ENCODE data around the gene OR1L1.

Gene OR1L1

GRCh38 chr9:122661416-122661815 lies at the start of gene OR1L1:
OR1L1 (plus strand) TSS chr9:122661716; CDS start chr9:122661716, 0 bp downstream.
- H3K4me3 ChIP-seq (ENCODE audit: low read depth, low read length), result no peak within 1 kb of the TSS
- no peak for DNase-seq (ENCODE audit: low read depth, low spot score)
- in situ Hi-C loops (cut with HindIII; ENCODE audit: low sequenced_read_pairs), result no loop called here
- no peak for TF ChIP-seq CTCF (IDR thresholded peaks at IDR 0.05; ENCODE audit: low read depth, low read length)

- H3K4me3 ChIP-seq (ENCODE audit: low read depth, low read length), result no peak within 1 kb of the TSS
- no peak for DNase-seq (ENCODE audit: low read depth, low spot score)
- in situ Hi-C loops (cut with HindIII; ENCODE audit: low sequenced_read_pairs), result no loop called here
- no peak for TF ChIP-seq CTCF (IDR thresholded peaks at IDR 0.05; ENCODE audit: low read depth, low read length)
These were observed 47.2 kb upstream of the OR1L1 start, which contains the start of gene OR1Q1 for GRCh38 chr9:122614362-122614761. OR1Q1 (plus strand) TSS chr9:122614738; CDS start chr9:122614738, 0 bp downstream.

- TF ChIP-seq CTCF (IDR thresholded peaks at IDR 0.05; ENCODE audit: low read depth, low read length), result no peak
These were observed 41.5 kb upstream of the OR1L1 start for GRCh38 chr9:122619996-122620395.

GRCh38 chr9:122642226-122642625 lies 19.3 kb upstream of the OR1L1 start:
- TF ChIP-seq CTCF (IDR thresholded peaks at IDR 0.05; ENCODE audit: low read depth, low read length), result no peak
- no peak overlapping the region for H3K4me3 ChIP-seq (ENCODE audit: low read depth, low read length)
- in situ Hi-C loops (cut with HindIII; ENCODE audit: low sequenced_read_pairs), result no loop called here
- DNase-seq (ENCODE audit: low read depth, low spot score), result no peak

More at GRCh38 chr9:122619996-122620395, 41.5 kb upstream of the OR1L1 start:
- no peak overlapping the region for H3K4me3 ChIP-seq (ENCODE audit: low read depth, low read length)
- in situ Hi-C loops (cut with HindIII; ENCODE audit: low sequenced_read_pairs), result no loop called here
- no peak for DNase-seq (ENCODE audit: low read depth, low spot score)

GRCh38 chr9:122656378-122656777 lies 5.1 kb upstream of the OR1L1 start:
- in situ Hi-C loops (cut with HindIII; ENCODE audit: low sequenced_read_pairs), result no loop called here
- H3K4me3 ChIP-seq (ENCODE audit: low read depth, low read length), result no peak overlapping the region
- no peak for DNase-seq (ENCODE audit: low read depth, low spot score)
- no peak for TF ChIP-seq CTCF (IDR thresholded peaks at IDR 0.05; ENCODE audit: low read depth, low read length)

GRCh38 chr9:122657527-122657926 lies 4.0 kb upstream of the OR1L1 start, which contains the start of gene OR1B1:
OR1B1 (minus strand) TSS chr9:122657627.
- TF ChIP-seq CTCF (IDR thresholded peaks at IDR 0.05; ENCODE audit: low read depth, low read length), result no peak
- in situ Hi-C loops (cut with HindIII; ENCODE audit: low sequenced_read_pairs), result no loop called here
- no peak for DNase-seq (ENCODE audit: low read depth, low spot score)
- no peak within 1 kb of the TSS for H3K4me3 ChIP-seq (ENCODE audit: low read depth, low read length)

- H3K4me3 ChIP-seq (ENCODE audit: low read depth, low read length), result no peak overlapping the region
- in situ Hi-C loops (cut with HindIII; ENCODE audit: low sequenced_read_pairs), result no loop called here
- no peak for TF ChIP-seq CTCF (IDR thresholded peaks at IDR 0.05; ENCODE audit: low read depth, low read length)
- no peak for DNase-seq (ENCODE audit: low read depth, low spot score)
These were observed 11.0 kb downstream of the OR1L1 start for GRCh38 chr9:122672481-122672880.

Data from astrocyte of the spinal cord (primary cell).